Cardiac septum (tissue), 1 donor: Measurements from ENCODE around the gene UGT1A3. TPM values are rescaled to one million over a fixed set of nuclear protein-coding genes. Genes with fewer than 3 reads are reported as not detected.

Experiments used
- DNase-seq: peaks from one replicate; pipeline ENCODE4 v3.0.0-alpha.2; 2020; ENCODE audit warnings: low spot score
- intact Hi-C: fragments of 100-400 bp; cut with DNase I; formaldehyde crosslinking; loops from one replicate; pipeline ENCODE4 v1.14.0; 2022
- total RNA-seq: library from RNA; stranded (reverse); fragmentation: NEBNext Ultra II Directional; extraction: Animal tissue kit (Norgen Biotek cat#: 25700); gene quantifications from one replicate; pipeline ENCODE4 v1.2.1, GENCODE V29; 2021
- donor health status: DM: no; HTN: no; CAD: no.

Gene UGT1A3
- total RNA-seq, 1 donor from 2014 or later = not detected

DNA sequence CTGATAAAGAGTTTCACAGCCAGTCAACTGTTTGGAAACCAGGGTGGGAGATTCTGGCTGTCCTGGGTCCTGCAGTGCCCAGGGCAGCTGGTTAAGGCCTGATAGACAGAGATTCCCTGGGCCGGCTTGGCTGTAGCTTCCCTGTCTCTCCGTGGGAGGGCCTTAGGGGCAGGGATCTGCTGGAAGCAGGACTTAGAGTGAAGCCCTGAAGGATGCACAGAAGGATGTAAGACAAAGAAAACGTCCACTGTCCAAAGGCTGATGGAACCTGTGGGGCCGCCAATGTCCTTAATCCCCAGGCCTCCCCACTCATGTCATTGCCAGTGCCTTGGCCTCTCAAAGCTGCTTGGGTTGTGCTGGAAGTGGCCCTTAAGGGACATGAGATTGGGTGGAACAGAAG lies 82.2 kb downstream of the UGT1A3 start:
- DNase-seq = peak; percentile 53
- intact Hi-C loops = no loop called here

DNA sequence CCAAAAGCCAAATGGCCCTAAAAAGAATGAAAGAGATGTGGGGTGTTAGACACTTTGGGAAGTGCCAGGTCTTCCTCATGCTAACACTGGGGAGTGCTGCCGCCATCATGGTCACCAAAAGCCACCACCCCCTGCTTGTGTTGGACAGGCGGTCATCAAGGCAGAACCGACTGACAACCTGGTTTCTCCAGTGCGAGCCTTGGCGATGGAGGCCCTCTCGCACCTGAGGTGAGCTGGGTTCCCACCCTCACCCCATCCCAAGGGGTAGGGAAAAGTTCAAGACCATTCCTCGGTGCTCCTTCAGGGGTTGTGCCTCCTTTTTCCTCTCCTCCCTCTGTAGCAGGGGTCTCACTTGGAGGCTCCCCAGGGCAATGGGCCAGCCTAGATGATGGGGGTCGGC lies 82.9 kb downstream of the UGT1A3 start:
- peak; percentile 38 for DNase-seq
- intact Hi-C loops = no loop called here

GRCh38 chr2:233813236-233814055 lies 84.6 kb downstream of the UGT1A3 start:
- peak; percentile 68 for DNase-seq
- intact Hi-C loops = no loop called here

DNA sequence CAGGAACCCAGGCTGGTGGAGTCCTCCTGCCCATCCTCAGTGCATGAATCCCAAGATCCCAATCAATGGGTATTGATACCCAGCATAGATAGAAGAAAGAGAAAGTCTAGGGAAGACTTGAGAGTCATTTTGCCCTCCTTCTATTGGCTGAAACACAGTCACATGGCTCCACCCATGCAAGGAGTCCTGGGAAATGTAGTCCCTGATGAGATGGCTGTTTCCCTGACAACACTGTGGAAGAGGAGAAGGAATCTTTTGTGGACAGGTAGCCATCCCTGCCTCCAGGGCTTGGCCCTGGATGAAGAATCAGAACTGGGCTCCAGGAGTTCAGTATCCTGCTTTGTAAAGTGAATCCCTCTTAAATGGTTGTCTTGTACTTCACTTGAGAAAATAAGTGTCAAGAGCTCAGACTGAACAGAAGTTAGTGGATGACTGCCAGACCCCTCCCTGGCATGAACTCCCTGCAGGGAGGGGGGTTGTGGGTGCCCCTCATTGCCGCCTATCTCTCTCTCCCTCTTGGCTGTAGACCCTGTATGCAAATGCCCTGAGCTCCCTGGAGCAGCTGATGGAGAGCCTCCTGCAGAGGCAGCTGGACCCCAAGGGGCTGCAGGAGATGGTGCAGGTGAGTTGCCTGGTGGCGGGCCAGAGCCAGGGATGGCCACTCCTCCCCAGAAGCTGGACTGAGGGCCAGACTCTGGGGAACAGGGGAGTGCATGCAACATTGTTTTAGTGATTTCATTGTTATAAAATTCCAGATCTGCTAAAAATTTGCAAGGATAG lies 85.4 kb downstream of the UGT1A3 start:
- peak; percentile 41 for DNase-seq
- intact Hi-C loops = no loop called here

DNA sequence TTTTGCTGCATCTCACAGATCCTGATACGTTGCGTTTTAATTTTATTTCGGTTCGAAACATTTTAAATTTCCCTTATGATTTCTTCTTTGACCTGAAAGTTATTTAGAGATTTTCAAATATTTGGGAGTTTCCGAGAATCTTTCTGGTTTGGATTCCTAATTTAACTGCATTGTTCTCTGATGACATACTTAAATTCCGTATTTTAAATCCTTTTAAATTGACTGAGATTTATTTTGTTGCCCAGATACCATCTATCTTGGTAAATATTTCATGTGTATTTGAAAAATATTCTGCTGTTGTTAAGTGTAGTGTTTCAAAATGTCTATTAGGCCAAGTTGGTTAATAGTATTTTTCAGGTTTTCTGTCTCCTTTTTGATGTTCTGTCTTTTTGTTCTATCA lies 87.0 kb downstream of the UGT1A3 start:
- intact Hi-C loops = no loop called here
- no peak for DNase-seq

GRCh38 chr2:233816334-233816733 lies 87.5 kb downstream of the UGT1A3 start:
- intact Hi-C loops = no loop called here
- no peak for DNase-seq

DNA sequence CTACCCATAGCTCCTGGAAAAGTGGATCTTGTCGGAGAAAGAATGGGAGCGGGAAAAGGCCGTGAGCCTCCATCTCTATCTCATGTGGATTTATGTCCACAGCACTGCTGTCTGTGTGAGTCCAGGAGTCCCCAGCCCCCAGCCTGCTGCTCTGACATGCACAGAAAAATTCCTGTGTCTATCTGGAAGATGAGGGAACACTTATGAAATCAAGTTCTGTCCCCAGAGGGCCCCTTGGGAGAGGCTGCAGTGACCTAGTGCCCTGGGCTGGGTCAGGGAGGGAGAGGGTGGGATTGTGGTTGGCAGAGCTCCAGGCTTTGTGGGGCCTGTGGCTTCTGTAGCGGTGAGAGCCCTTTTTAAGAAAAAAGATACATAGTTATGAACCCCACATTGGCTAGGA lies 87.9 kb downstream of the UGT1A3 start:
- DNase-seq = peak; percentile 63

GRCh38 chr2:233817361-233817911 lies 88.6 kb downstream of the UGT1A3 start:
- peak; percentile 53 for DNase-seq
- intact Hi-C loops = no loop called here

More for the DNA sequence above, 87.9 kb downstream of the UGT1A3 start:
- intact Hi-C loops = no loop called here

GRCh38 chr2:233817995-233818638 lies 89.3 kb downstream of the UGT1A3 start:
- intact Hi-C loops = no loop called here
- DNase-seq = peak; percentile 60

- intact Hi-C loops = no loop called here
- peak; percentile 68 for DNase-seq
These were observed 90.1 kb downstream of the UGT1A3 start for GRCh38 chr2:233818639-233819621.

DNA sequence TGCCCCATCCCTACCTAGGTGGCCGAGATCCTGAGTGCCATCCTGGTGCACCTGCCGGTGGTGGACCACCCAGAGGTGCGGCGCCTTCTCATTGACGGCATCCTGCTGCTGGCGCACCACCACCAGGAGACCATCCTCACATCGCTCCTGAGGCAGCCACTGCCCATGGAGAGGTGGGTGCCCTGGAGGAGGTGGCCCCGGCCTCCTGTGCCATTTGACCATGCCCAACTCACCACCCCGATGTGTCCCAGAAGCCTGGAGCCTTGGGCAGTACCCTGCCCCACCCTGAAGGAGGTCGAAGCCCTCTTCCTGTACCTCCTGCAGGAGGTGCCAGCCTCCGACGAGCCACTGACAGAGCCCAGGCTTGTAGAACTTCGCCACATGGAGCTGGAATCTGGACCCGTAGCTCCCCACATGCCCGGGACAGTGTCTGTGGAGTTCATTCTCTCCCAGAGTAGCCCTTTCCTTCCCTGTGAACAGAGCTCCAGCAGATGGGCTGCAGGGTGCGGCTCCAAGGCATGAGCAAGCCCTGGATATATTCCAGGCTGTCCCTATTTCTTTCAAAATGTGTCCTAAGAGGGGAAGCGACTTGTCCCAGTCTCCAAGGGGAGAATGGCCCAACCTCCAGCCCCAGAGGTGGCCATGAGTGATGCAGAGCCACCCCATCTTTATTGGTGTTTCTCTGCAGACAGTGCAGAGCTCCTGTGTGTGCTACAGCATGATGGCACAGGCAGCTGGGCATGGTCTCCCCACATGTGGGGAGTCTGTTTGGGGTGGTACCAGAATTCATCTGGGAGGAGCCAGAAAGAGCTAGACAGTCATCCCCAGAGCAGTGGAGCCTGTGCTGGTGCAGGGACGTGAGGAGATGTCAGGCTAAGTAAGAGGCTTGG lies 91.3 kb downstream of the UGT1A3 start:
- DNase-seq = peak; percentile 69
- intact Hi-C loops = no loop called here

GRCh38 chr2:233820774-233821105 lies 91.9 kb downstream of the UGT1A3 start:
- DNase-seq = peak; percentile 53
- intact Hi-C loops = no loop called here

DNA sequence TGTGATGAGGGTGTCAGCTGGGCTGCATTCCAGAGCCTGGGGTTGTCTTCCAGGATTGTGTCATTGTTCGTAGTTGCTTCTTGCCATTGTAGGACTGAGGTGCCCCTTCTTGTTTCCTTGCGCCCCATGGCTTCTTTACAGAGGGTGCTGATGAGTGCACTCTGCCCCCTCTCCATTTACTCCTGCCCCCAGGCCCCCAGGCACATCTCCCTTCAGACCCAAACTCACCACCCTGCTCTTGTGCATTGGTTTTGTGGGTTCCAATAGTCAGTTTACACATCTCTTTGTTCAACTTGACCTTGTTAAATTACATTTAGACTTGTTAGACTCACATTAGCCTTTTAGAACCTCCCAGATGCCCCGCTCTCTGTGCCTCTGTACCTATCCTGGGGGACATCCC lies 92.4 kb downstream of the UGT1A3 start:
- DNase-seq = no peak
- intact Hi-C loops = no loop called here

DNA sequence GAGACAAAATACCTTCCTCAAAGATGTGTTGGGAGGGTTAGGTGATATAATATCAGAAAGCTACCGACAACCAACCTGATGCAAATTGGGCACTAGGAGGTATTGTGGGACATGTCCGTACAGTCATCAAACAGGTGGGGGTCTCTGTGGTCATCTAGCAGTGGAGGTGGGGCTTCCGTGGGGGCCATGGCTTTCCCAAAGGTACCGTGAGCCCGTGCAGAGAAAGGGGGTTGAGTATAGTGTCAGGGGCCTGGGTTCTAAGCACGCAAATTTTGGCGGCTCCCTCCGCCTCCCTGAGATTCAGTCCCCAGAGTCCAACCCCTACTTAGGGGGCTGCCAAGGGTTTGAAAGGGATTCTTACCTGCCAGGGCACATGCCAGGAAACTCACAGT lies 92.9 kb downstream of the UGT1A3 start:
- no peak for DNase-seq
- intact Hi-C loops = no loop called here

DNA sequence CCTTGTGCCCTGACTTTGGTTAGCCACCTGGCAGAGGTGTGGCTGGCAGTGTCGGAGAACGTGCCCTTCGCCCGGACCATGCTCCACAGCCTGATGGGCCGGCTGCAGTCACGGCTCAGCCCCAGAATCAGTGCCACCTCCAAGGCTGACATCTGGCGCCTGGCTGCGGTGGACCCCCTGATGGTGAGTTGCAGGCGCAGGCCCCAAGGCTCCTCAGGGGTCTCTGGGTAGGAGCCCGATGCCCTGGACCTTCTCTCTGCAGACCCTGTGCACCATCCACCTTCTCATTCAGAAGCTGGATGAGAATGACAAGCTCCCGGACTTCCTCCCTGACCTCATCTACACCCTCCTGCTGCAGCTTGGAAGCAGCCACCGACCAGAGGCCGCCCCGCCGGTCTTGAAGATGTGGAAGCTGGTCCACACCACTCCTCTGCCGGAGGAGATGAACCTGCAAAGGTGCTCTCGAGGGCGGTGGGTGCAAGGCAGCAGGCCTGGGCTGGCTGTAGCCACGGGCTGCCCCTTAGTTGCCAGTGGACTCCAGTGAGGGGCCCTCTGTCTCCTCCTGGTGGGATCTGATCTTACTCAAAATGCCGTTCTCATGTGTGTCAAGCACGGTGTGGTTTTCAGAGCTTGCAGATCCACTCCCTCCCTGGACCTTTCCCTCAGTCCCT lies 93.4 kb downstream of the UGT1A3 start:
- intact Hi-C loops = no loop called here
- peak; percentile 75 for DNase-seq
